C1 segment of cervical spinal cord (tissue), 14 donors: ENCODE measurements around the gene FBXO15.

Source experiments
- DNase-seq, 14 donors: peaks; one replicate each; lab custom pipeline; 2025; lab: John Stamatoyannopoulos, UW

FBXO15 gene

DNA sequence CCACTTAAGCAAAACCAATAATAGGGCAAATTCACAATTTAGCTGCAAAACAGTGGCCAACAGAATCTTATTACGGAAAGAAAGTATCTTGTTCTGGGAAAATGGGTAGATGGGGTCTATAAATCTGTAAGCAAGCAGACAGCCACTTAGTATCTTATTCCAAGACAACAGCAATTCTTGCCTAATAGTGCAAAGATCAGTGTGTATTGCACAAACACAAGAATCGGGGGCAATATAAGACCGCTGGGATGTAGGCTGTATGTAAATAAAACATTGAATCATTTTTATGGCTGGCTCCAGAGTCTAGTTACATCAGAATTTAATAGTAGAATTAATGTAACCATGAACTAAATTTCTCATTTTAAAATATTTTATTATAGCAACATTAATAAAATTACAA, 85.6 kb downstream of the FBXO15 start:
- DNase-seq, result no peak

DNA sequence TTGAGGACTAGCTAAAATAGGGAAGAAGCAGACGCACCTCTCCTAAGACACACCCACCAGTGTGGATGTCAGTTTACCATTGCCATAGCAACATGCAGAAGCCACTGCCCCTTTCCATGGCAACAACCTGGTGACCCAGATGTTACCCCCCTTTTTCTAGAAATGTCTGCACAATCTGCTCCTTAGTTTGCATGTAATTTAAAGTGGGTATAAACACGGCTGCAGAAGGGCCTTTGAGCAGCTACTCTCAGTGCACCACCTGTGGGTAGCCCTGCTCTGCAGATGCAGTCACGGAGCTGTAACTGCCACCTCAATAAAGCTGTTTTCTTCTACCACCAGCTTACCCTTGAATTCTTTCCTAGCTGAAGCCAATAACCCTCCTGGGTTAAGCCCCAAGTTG, 87.1 kb downstream of the FBXO15 start:
- no peak for DNase-seq

DNA sequence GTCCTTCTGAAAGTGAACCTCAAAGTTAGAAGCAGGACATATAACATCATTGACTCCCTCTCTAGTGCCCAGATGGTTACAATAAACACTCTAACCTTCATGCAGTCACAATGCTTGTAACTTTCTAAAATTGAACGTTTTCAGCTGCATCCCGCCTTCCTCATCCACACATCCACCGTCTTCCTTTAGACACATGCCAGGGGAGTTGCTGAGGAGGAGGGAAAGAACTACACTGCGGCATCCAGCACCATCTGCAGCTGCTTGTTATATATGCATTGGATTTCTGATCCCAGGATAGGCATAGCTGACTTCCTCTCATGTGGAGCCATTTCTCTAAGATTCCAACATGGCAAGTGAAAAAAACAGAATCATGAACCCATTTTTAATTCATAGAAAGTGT, 96.8 kb downstream of the FBXO15 start:
- DNase-seq, result no peak

DNA sequence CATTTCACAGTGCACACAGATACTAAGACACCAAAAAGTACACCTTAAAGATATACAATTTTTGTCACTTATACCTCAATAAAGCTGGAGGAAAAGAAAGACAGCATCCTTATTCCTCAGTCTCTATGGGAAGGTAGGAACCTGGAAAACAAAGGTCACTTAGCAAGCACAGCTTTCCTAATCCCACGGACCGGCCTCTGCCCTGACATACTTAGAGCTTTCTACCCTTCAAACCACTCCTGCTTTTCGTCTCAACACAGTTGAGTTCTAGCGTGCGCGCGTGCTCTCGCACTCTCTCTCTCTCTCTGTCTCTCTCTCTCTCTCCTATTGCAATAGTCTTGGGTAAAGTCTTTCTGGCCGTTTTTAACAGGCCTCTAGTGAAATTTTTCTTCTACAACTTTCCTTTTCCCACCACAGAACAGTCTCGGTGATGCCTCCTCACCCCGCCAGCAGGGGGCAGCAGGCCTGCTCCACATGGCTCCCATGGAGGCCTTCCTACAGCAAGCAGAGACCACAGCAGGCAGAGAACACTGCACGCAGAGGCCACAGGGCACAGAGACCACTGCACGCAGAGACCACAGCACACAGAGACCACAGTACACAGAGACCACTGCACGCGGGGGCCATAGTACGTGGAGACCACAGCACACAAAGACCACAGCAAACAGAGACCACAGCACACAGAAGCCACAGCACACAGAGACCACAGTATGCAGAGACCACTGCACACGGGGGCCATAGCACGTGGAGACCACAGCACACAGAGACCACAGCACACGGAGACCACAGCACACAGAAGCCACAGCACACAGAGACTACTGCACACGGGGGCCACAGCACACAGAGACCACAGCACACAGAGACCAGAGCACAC, 106.9 kb downstream of the FBXO15 start:
- DNase-seq, result no peak

DNA sequence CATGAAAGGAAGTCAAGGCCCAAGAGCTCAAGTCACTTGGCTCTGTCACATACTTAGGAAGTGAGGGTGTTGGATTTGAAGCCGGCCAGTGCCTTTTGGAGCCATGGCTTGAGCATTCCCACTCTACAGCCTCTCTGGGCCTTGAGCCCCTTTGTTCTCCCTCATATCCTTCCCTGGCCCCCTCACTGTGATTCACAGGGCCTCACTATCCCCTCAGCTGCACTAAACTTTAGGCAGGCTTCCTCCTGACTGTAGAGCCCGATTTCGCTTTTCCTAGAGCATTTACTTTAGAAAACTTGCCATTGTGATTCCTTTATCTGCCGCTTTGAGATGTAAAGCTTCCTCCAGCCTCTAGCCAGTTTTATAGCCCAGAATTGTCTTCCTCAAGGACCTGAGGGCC, 107.6 kb downstream of the FBXO15 start:
- no peak for DNase-seq

DNA sequence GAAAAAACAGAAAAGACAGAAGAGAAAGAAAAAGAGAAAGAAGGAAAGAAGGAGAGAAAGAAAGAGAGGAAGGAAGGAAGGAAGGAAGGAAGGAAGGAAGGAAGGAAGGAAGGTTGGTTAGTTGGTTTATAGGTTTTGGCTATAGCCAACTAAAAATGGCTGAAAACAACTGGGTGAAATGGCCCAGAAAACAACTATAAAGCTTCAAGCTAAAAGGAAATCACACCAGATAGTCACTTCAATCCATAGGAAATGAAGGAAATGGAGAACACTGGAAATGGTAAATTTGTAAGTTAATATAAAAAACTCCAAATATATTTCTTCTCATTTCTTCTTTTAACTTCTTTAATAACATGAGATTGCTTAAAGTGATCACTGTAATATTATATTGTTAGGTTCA, 118.5 kb downstream of the FBXO15 start:
- no peak for DNase-seq
